Measurements from ENCODE around the gene AQP9. TPM values are rescaled to one million over a fixed set of nuclear protein-coding genes. Genes with fewer than 3 reads are reported as not detected.

Gene AQP9
- total RNA-seq (1 to 10 TPM in 1 of 4 donors, under 1 TPM in 3; 0.45 to 1.8 (median 0.67) TPM), polyA plus RNA-seq (under 1 TPM; 0.12 to 0.23 (median 0.13) TPM)
- long read RNA-seq, donor 1 = 0 reads
- long read RNA-seq, donor 2 = 0 reads

DNA sequence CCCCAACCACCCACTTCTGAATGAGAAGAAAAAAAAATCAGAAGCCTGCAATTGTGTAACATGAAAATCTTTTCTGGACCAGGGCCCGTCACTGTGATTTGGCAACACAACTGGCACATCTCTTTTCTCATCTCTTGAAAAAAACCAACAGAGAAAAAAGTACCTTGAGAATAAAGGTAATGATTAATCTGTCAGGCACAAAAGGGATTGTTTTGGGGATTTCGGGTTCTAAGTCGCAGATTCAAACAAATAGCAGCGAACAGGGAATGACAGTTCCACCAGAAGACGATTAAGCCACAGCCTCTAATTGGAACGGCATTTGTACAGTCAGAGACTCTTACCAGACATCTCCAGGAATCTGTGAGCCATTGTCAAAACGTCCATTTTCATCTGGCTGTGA is at the start of gene AQP9:
AQP9 (plus strand) TSS at position 276 of the 400 bp plus-strand sequence. CDS start 185 bp downstream, outside the sequence.
- H3K36me3 ChIP-seq (ENCODE audit: insufficient read depth in 1 of 2, low read depth in 1 of 2) = no peaks in the 10 kb centered on the region
- no peak within 1 kb of the TSS for H3K4me3 ChIP-seq
- H3K27me3 ChIP-seq (ENCODE audit: insufficient read depth in 3 of 3, low read length in 2 of 3) = peaks cover 1 to 3% (median 2%) of the 10 kb centered on the region in 3 donors
- H3K27ac ChIP-seq = no peak within 1 kb of the TSS
- WGBS, 3 donors = 40 to 59% (median 44%) methylated on average over 7 of the region's 7 CpGs
- TF ChIP-seq, protein P1, sequence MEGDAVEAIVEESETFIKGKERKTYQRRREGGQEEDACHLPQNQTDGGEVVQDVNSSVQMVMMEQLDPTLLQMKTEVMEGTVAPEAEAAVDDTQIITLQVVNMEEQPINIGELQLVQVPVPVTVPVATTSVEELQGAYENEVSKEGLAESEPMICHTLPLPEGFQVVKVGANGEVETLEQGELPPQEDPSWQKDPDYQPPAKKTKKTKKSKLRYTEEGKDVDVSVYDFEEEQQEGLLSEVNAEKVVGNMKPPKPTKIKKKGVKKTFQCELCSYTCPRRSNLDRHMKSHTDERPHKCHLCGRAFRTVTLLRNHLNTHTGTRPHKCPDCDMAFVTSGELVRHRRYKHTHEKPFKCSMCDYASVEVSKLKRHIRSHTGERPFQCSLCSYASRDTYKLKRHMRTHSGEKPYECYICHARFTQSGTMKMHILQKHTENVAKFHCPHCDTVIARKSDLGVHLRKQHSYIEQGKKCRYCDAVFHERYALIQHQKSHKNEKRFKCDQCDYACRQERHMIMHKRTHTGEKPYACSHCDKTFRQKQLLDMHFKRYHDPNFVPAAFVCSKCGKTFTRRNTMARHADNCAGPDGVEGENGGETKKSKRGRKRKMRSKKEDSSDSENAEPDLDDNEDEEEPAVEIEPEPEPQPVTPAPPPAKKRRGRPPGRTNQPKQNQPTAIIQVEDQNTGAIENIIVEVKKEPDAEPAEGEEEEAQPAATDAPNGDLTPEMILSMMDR (IDR thresholded peaks at IDR 0.05) = no peak
- ATAC-seq = no peak
- H3K9me3 ChIP-seq = no peaks in the 10 kb centered on the region
- no peaks in the 10 kb centered on the region for H3K4me1 ChIP-seq
- no peak for DNase-seq
- intact Hi-C loops (cut with DNase I) = no loop called here

- no peak overlapping the region for H3K4me3 ChIP-seq
- H3K4me1 ChIP-seq = no peaks in the 10 kb centered on the region
- H3K36me3 ChIP-seq (ENCODE audit: insufficient read depth in 1 of 2, low read depth in 1 of 2) = no peaks in the 10 kb centered on the region
- TF ChIP-seq, protein P1 (IDR thresholded peaks at IDR 0.05) = no peak
- 61 to 73% (median 65%) methylated on average over 2 of the region's 2 CpGs for WGBS, 3 donors
- no peak for DNase-seq
- H3K9me3 ChIP-seq = no peaks in the 10 kb centered on the region
- intact Hi-C loops (cut with DNase I) = no loop called here
- no peak overlapping the region for H3K27ac ChIP-seq
- ATAC-seq = no peak
- H3K27me3 ChIP-seq (ENCODE audit: insufficient read depth in 3 of 3, low read length in 2 of 3) = no peaks in the 10 kb centered on the region
These were observed 42.8 kb upstream of the AQP9 start for GRCh38 chr15:58095415-58095814.

GRCh38 chr15:58096529-58097084 is 41.6 kb upstream of the AQP9 start:
- intact Hi-C loops (cut with DNase I) = no loop called here
- no peak for ATAC-seq
- Histone ChIP-seq H3K27me3 (ENCODE audit: insufficient read depth in 3 of 3, low read length in 2 of 3) (no peaks in the 10 kb centered on the region), H3K4me1 (no peaks in the 10 kb centered on the region), H3K36me3 (ENCODE audit: insufficient read depth in 1 of 2, low read depth in 1 of 2) (no peaks in the 10 kb centered on the region), H3K9me3 (no peaks in the 10 kb centered on the region), H3K27ac (no peak overlapping the region), H3K4me3 (no peak overlapping the region)
- TF ChIP-seq, protein P1 (IDR thresholded peaks at IDR 0.05) = no peak
- WGBS, 3 donors = 81 to 84% (median 84%) methylated on average over 6 of the region's 6 CpGs
- DNase-seq = no peak

DNA sequence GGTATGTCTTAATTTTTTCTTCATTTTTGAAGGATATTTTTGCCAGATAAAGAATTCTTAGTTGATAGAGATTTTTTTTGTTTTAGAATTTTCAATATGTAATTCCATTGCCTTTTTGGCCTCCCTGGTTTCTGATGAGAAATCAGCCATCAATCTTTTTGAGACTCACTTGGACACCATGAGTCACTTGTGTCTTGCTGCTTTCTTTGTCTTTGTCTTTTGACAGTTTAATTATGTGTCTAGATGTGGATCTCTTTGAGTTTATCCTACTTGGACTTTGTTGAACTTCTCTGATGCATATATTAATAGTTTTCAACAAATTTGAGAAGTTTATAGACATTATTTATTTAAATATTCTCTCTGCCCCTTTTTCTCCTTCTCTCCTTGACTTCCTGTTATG is 34.7 kb upstream of the AQP9 start:
- ATAC-seq (no peak), DNase-seq (no peak)
- no peaks in the 10 kb centered on the region for H3K4me1 ChIP-seq

More for the DNA sequence above, 34.7 kb upstream of the AQP9 start:
- TF ChIP-seq, protein P1 (IDR thresholded peaks at IDR 0.05) = no peak
- Histone ChIP-seq H3K27ac (no peak overlapping the region), H3K4me3 (no peak overlapping the region), H3K36me3 (ENCODE audit: insufficient read depth in 1 of 2, low read depth in 1 of 2) (no peaks in the 10 kb centered on the region), H3K27me3 (ENCODE audit: insufficient read depth in 3 of 3, low read length in 2 of 3) (peaks cover 0 to 3% (median 0%) of the 10 kb centered on the region in 3 donors), H3K9me3 (no peaks in the 10 kb centered on the region)
- intact Hi-C loops (cut with DNase I) = no loop called here

All from psoas muscle (tissue), 8 donors.